Lower leg skin (tissue), 4 donors: Measurements from ENCODE around the gene CD247. TPM values are rescaled to one million over a fixed set of nuclear protein-coding genes. Genes with fewer than 3 reads are reported as not detected.

ENCODE experiments used
- DNase-seq, 2 donors: peaks; one replicate each; pipeline ENCODE4 v3.0.0-alpha.2; 2019; ENCODE audit warnings: low spot score in 2 of 2
- H3K4me3 ChIP-seq: fragments of 200-600 bp; sonication (generic); 2 replicates; pipeline ENCODE4 v1.5.1; 2017; ENCODE audit warnings: mild to moderate bottlenecking, low read depth; ENCODE audit not compliant: poor library complexity, severe bottlenecking
- CTCF ChIP-seq, 3 donors: fragments of 450-650 bp; IDR thresholded peaks; one replicate each; pipeline ENCODE4 v1.5.1; 2016; ENCODE audit warnings: antibody characterized with exemption in 3 of 3, mild to moderate bottlenecking in 3 of 3, moderate library complexity in 2 of 3
- POLR2A ChIP-seq, 2 donors: fragments of 450-650 bp; IDR thresholded peaks; one replicate each; pipeline ENCODE4 v1.6.1; 2016 to 2017; ENCODE audit warnings: antibody characterized with exemption in 2 of 2, mild to moderate bottlenecking in 1 of 2, moderate library complexity in 1 of 2
- WGBS, 2 donors: methylation state at CpG; one replicate each; pipeline ENCODE4 v1.1.5; 2018; 5-methylcytosine and 5-hydroxymethylcytosine counted together
- intact Hi-C: fragments of 100-400 bp; cut with DNase I; formaldehyde crosslinking; loops from one replicate; pipeline ENCODE4 v1.15.0; 2023; ENCODE audit warnings: low total_unique reads
- total RNA-seq, 4 donors: library from RNA; depleted of rRNA; stranded (reverse); fragments of >200 nt; gene quantifications; one replicate each; pipeline ENCODE4 v1.1.0, GENCODE V29; 2016

The CD247 gene
- total RNA-seq, 4 donors from 2014 or later: 0.27 to 0.61 (median 0.58) TPM; not detected in 1

GRCh38 chr1:167465018-167465417, 53.3 kb downstream of the CD247 start:
- intact Hi-C loops: no loop called here
- no peak for DNase-seq
- TF ChIP-seq CTCF (IDR thresholded peaks at IDR 0.05): no peak
- no peak for TF ChIP-seq POLR2A (IDR thresholded peaks at IDR 0.05)
- H3K4me3 ChIP-seq: no peak overlapping the region
- 92 to 94% methylated on average over 2 of the region's 2 CpGs for WGBS, 2 donors

DNA sequence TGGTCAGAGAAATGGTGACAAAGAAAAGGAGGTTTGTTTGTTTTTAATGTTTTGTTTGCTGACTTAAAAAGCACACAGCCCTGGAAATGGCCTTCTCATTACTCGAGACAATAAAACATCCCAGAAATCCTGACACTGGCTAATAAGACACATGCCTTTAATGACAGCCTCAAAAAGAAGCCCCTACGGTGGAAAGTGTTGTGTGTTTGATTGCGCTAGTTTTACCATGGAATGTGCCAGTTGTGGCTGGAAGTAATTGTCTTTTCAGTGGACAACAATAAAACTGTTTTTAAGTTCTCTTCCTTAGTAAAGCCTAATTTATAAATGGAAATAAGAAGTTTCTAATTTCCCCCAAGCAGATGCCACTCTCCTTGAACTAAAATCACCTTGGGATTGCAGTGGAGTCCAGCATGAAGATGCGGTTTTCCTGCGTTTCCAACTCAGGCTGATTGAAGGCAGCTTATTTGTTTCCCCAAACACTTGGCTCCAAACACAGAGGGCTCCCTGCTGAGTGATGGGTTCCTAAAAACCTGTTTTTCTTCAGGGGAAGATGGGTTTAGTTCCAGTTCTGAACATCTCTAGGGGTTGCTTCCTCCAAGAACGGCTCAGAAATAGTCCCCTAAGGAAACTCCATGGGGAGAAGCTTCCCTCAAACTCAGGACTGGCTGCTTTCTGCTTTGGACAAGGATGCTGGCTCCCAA, 54.3 kb downstream of the CD247 start:
- TF ChIP-seq POLR2A (IDR thresholded peaks at IDR 0.05) (no peak), CTCF (IDR thresholded peaks at IDR 0.05) (no peak)
- no peak for DNase-seq
- intact Hi-C loops: no loop called here
- H3K4me3 ChIP-seq: no peak overlapping the region
- 70 to 75% methylated on average over 6 of the region's 6 CpGs for WGBS, 2 donors

- WGBS, 2 donors: 74 to 77% methylated on average over 4 of the region's 4 CpGs
- intact Hi-C loops: no loop called here
- no peak for DNase-seq
- TF ChIP-seq CTCF (IDR thresholded peaks at IDR 0.05) (no peak), POLR2A (IDR thresholded peaks at IDR 0.05) (no peak)
- H3K4me3 ChIP-seq: no peak overlapping the region
Observed at GRCh38 chr1:167463080-167463479, 55.2 kb downstream of the CD247 start.

GRCh38 chr1:167462341-167462740, 56.0 kb downstream of the CD247 start:
- no peak for DNase-seq
- no peak for TF ChIP-seq CTCF (IDR thresholded peaks at IDR 0.05)
- no peak for TF ChIP-seq POLR2A (IDR thresholded peaks at IDR 0.05)
- intact Hi-C loops: no loop called here
- H3K4me3 ChIP-seq: no peak overlapping the region
- WGBS, 2 donors: 91 to 93% methylated on average over 8 of the region's 8 CpGs

DNA sequence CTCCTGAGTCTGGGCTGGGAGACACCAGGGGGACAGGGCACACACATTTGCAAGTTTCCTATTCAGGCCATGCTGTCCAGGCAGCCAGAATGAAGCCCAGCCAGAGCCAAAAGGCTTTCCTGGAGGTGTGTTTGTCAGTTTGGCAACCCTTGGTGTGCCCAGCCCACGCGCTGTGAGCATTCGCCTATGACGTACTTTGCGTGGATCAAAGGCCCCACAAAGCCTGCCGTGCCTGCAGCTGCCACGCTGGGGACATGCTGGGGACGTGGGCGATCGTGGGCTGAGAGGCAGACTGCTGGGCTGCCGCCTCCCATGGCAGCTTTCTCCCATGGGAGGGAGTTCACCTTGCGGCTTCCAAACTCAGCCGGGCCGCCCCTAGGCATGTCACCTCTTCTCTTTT, 57.5 kb downstream of the CD247 start:
- intact Hi-C loops: no loop called here
- no peak overlapping the region for H3K4me3 ChIP-seq

DNA sequence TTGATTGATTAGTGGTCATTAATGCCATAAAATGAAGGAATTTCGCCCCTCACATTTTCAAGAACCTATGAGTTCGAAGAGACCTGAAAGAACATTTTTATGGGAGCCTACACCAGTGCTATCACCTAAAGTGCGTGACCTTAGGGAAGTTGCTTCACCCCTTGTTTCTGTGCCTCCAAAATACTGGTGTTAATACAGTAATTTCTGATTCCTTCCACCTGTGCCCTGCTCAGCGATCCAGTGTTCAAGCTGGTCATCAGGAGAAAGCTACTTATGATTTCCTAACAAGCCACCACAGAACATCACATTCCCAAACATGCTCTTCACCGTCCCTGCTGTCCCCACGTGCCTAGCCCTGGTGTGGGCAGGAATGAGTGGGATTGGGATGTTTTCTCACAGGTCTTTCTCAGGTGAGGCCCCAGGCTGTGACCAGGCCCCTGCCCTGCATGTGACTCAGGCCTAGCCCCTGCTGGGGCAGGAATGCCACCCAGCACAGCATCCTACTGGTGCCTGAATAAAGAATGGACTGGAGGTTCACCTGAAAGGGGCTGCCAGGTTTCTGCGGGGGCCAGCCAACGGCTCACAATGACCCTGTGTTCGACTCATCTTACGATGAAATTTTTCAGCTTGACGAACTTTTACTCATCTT, 60.3 kb downstream of the CD247 start:
- WGBS, 2 donors: 77 to 81% methylated on average over 11 of the region's 11 CpGs
- TF ChIP-seq POLR2A (IDR thresholded peaks at IDR 0.05) (no peak), CTCF (IDR thresholded peaks at IDR 0.05) (no peak)

More for the DNA sequence above, 57.5 kb downstream of the CD247 start:
- no peak for TF ChIP-seq POLR2A (IDR thresholded peaks at IDR 0.05)
- WGBS, 2 donors: 76 to 87% methylated on average over 13 to 14 of the region's 14 CpGs
- peak in 1 of 2 donors; percentile 36 for DNase-seq

More for the DNA sequence above, 60.3 kb downstream of the CD247 start:
- peak in 1 of 2 donors; percentile 83 for DNase-seq
- H3K4me3 ChIP-seq: no peak overlapping the region
- intact Hi-C loops: no loop called here
